GM12878 (cell line): ENCODE results near the gene CBARP. TPM values are rescaled to one million over a fixed set of nuclear protein-coding genes. Genes with fewer than 3 reads are reported as not detected.

Experiments used
- ATAC-seq: fragments of 200-7000 bp; cut with Tn5 transposase; 3 replicates; pipeline ENCODE4 v1.9.1; 2020; ENCODE audit warnings: mild to moderate bottlenecking, moderate library complexity
- BruUV-seq: library from RNA; stranded (reverse); fragments of 400-500 nt; replicated peaks from 2 replicates; lab custom pipeline; 2021; lab: Mats Ljungman, UMichigan
- CTCF ChIA-PET: fragments of 300-600 bp; sonication (Branson Sonifier 250); formaldehyde crosslinking; extraction: SDS; loops from one replicate; lab custom pipeline; 2021; ENCODE audit warnings: inconsistent platforms; lab: Yijun Ruan, JAX
- POLR2A ChIA-PET: fragments of 350-600 bp; formaldehyde crosslinking; extraction: SDS; loops from one replicate; lab custom pipeline; 2021; ENCODE audit warnings: inconsistent platforms; lab: Charles Lee
- RAD21 ChIA-PET: fragments of 300-600 bp; sonication (Branson Sonifier 250); formaldehyde crosslinking; loops from one replicate; lab custom pipeline; 2023; ENCODE audit warnings: antibody characterized with exemption; ENCODE audit not compliant: unreplicated experiment; lab: Charles Lee
- SMC1A ChIA-PET: fragments of 300-600 bp; sonication (Branson Sonifier 250); formaldehyde crosslinking; loops from one replicate; lab custom pipeline; 2023; ENCODE audit not compliant: unreplicated experiment, uncharacterized antibody; lab: Charles Lee
- DNase-seq: peaks from one replicate; pipeline ENCODE4 v3.0.0-alpha.2; 2011; ENCODE audit warnings: low read depth, low spot score
- FAIRE-seq: peaks from 3 replicates; lab custom pipeline; 2011; peaks lifted over from hg19 to GRCh38; lab: Jason Lieb, UNC
- H2AFZ ChIP-seq: 2 replicates; pipeline ENCODE4 v1.6.0; 2011; ENCODE audit warnings: low read depth, low read length, control low read depth; ENCODE audit not compliant: control insufficient read depth
- H3K27ac ChIP-seq: 2 replicates; pipeline ENCODE4 v1.5.1; 2011; ENCODE audit warnings: control low read depth; ENCODE audit not compliant: control insufficient read depth, insufficient read depth
- H3K27me3 ChIP-seq, 2 experiments: replicated peaks in 1 of 2; 2 replicates each; pipeline versions ENCODE4 v1.6.0 to v1.6.1; 2011; ENCODE audit warnings: low read length in 1 of 2; ENCODE audit not compliant: control insufficient read depth in 2 of 2, insufficient read depth in 2 of 2
- H3K36me3 ChIP-seq, 2 experiments: 2 replicates each; pipeline ENCODE4 v1.5.1; 2011; ENCODE audit warnings: low read length in 1 of 2; ENCODE audit not compliant: control insufficient read depth in 2 of 2, insufficient read depth in 2 of 2
- H3K4me1 ChIP-seq: 2 replicates; pipeline ENCODE4 v1.6.1; 2011; ENCODE audit warnings: mild to moderate bottlenecking, low read length, moderate library complexity, mixed read lengths; ENCODE audit not compliant: control insufficient read depth, insufficient read depth
- H3K4me2 ChIP-seq: 2 replicates; pipeline ENCODE4 v1.6.0; 2011; ENCODE audit warnings: control low read depth; ENCODE audit not compliant: control insufficient read depth, insufficient read depth
- H3K4me3 ChIP-seq: fragments of 200-600 bp; sonication (generic); 2 replicates; pipeline ENCODE4 v1.5.1; 2016
- H3K79me2 ChIP-seq: 2 replicates; pipeline ENCODE4 v1.6.0; 2011; ENCODE audit warnings: low read length; ENCODE audit not compliant: control insufficient read depth, insufficient read depth
- H3K9ac ChIP-seq: 2 replicates; pipeline ENCODE4 v1.8.0; 2011; ENCODE audit warnings: low read length, control low read depth, mixed read lengths; ENCODE audit not compliant: control insufficient read depth, insufficient read depth
- H3K9me3 ChIP-seq: replicated peaks from 3 replicates; pipeline ENCODE4 v1.5.1; 2011; ENCODE audit warnings: mild to moderate bottlenecking, low read length; ENCODE audit not compliant: control insufficient read depth, insufficient read depth
- H4K20me1 ChIP-seq: 2 replicates; pipeline ENCODE4 v1.6.0; 2011; ENCODE audit not compliant: control insufficient read depth, insufficient read depth
- BCL11A ChIP-seq: IDR thresholded peaks from 2 replicates; pipeline ENCODE4 v1.6.1; 2011; ENCODE audit warnings: low read depth, low read length
- BMI1 ChIP-seq: fragments of 450-650 bp; IDR thresholded peaks from 2 replicates; pipeline ENCODE4 v1.6.1; 2016; ENCODE audit warnings: mild to moderate bottlenecking, moderate library complexity, borderline replicate concordance
- EGR1 ChIP-seq, 2 experiments: IDR thresholded peaks; 1 replicate in 1 of 2; 2 replicates in 1 of 2; pipeline ENCODE4 v1.6.1; 2011 to 2012; ENCODE audit warnings: low read depth in 2 of 2, low read length in 2 of 2, borderline replicate concordance in 1 of 2, mild to moderate bottlenecking in 1 of 2, moderate library complexity in 1 of 2
- NFXL1 ChIP-seq: fragments of 450-650 bp; IDR thresholded peaks from 2 replicates; pipeline ENCODE4 v1.6.1; 2017; ENCODE audit warnings: antibody characterized with exemption, mild to moderate bottlenecking, borderline replicate concordance
- NRF1 ChIP-seq: conservative IDR thresholded peaks from 2 replicates; pipeline ENCODE4 v1.6.1; 2011; ENCODE audit warnings: mild to moderate bottlenecking, low read depth, low read length, improper control_type of control experiment
- WGBS: methylation state at CpG from one replicate; pipeline ENCODE4 v1.1.6; 2016; ENCODE audit warnings: low lambda C conversion rate; ENCODE audit not compliant: insufficient replicate concordance, insufficient coverage; ENCODE audit errors: missing lambda C conversion rate; 5-methylcytosine and 5-hydroxymethylcytosine counted together
- in situ Hi-C: fragments of 300-500 bp; cut with MboI; formaldehyde crosslinking; loops from 9 replicates; pipeline ENCODE4 v1.14.3; 2018; ENCODE audit warnings: mixed read lengths
- intact Hi-C: fragments of 100-400 bp; cut with micrococcal nuclease; formaldehyde crosslinking; loops from one replicate; pipeline ENCODE4 v1.14.2; 2022; ENCODE audit not compliant: unreplicated experiment
- polyA plus RNA-seq, 11 experiments: library from polyadenylated mRNA; depleted of rRNA in 4 of 11; unstranded in 6 of 11; stranded (reverse) in 5 of 11; fragments of >200 nt; fragmentation: Nextera tagmentation in 4 of 11; fragmentation: Illumina TruSeq in 1 of 11; extraction: Ambion mirVana in 4 of 11; extraction: Trizol in 1 of 11; gene quantifications; 1 replicate in 1 of 11; 2 replicates in 10 of 11; pipeline versions ENCODE4 v1.2.1 to v1.2.3, GENCODE V29; 2011 to 2016; ENCODE audit warnings: inconsistent platforms in 2 of 11, missing spikeins in 2 of 11, low read depth in 1 of 11
- total RNA-seq, 4 experiments: library from RNA; depleted of rRNA in 3 of 4; stranded (reverse); fragments of >200 nt in 3 of 4; fragmentation: Illumina TruSeq in 1 of 4; extraction: Trizol in 1 of 4; gene quantifications; 2 replicates each; pipeline versions ENCODE4 v1.2.1 to v1.2.3, GENCODE V29; 2013 to 2021

CBARP gene
- total and polyA plus RNA-seq, 10 of the 15 experiments (the other 5 are each of a cell fraction or from before 2014, with no cell fraction given), result 0.04 to 0.59 (median 0.18) TPM; not detected in 3

DNA sequence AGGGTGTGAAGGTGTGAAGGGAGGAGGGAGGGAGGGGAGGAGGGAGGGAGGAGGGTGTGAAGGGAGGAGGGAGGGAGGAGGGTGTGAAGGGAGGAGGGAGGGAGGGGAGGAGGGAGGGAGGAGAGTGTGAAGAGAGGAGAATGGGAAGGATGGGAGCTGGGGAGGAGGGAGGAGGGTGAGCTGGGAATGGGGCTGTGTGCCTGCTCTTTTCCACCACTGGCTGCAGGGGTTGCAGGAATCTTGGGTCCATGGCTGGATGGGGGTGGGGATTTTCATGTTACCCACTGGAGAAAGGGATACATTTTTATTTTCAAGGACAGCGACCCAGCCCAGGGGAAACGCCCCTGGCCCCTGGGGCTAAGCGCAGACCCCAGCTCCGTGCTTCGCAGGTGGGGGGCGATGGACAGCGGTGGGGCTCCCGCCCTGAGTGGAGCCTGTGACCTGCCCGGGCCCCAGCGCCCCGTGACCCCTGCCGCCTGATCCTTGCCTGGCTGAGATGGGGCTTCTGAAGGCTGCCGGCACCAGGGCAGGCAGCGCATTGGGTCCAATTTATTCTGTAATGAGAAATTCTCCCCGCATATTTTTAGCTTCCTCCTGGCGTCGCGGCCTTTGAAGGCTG is 44.9 kb upstream of the CBARP start:
- no peak overlapping the region for H3K27ac ChIP-seq
- no peak for FAIRE-seq
- SMC1A ChIA-PET, result no interaction called here

DNA sequence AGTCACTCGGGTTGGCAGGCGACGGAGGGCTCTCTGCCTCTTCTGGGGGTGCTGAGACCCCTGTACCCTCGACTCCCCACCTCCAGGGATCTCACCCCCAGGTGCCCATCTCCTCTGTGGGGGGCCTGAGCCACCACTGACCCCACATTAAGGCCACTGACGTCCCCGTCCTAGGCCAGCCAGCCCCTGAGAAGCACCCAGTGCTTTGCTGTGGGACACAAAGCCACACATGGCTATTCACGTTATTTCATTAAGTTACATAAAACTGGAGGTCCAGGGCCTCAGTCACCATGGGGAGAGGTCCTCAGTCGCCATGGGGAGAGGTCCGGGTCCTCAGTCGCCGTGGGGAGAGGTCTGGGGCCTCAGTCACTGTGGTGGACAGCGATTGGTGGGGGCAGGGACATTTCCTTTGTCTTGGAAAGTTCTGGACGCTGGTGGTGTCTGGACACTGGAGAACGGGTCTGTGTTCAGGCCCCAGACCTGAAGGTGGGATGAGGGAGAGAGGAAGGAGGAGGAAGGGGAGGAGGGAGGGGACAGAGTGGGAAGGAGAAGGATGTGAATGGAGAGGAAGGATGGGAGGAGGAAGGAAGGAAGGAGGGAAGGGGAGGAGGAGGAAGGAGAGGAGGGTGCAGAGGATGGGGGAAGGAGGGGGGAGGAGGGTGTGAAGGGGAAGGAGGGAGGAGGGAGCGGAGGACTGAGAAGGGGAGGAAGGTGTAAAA is 43.9 kb upstream of the CBARP start:
- peaks cover 7 to 18% of the 10 kb centered on the region in 2 experiments for H3K36me3 ChIP-seq
- SMC1A ChIA-PET, result no interaction called here
- no peak overlapping the region for H3K9ac ChIP-seq
- no peak overlapping the region for H3K27ac ChIP-seq
- DNase-seq, result no peak
- CTCF ChIA-PET, result no interaction called here
- 0 out of 2 replicates have a peak, but pooled peaks have one; percentile 46 for TF ChIP-seq NFXL1
- TF ChIP-seq NRF1, result no peak
- POLR2A ChIA-PET, result no interaction called here
- in situ Hi-C loops, result no loop called here
- H3K79me2 ChIP-seq, result peaks cover 5% of the 10 kb centered on the region
- no peak overlapping the region for H3K4me3 ChIP-seq
- no peak overlapping the region for H2AFZ ChIP-seq
- intact Hi-C loops, result no loop called here
- peaks cover 5% of the 10 kb centered on the region for H3K4me1 ChIP-seq
- 66% methylated on average over 14 of the region's 15 CpGs for WGBS
- BruUV-seq, result no TSS peak
- H4K20me1 ChIP-seq, result no peaks in the 10 kb centered on the region; the same call in 1 of the 2 replicates
- no peaks in the 10 kb centered on the region for H3K9me3 ChIP-seq
- no peak for FAIRE-seq
- RAD21 ChIA-PET, result no interaction called here
- peaks cover 4 to 6% of the 10 kb centered on the region in 2 experiments; a peak in 3 of 4 replicates for H3K27me3 ChIP-seq
- no peak overlapping the region for H3K4me2 ChIP-seq
- no peak for ATAC-seq

More for the DNA sequence above, 44.9 kb upstream of the CBARP start:
- Histone ChIP-seq H3K36me3 (peaks cover 7 to 14% of the 10 kb centered on the region in 2 experiments), H3K27me3 (peaks cover 7 to 8% of the 10 kb centered on the region in 2 experiments; a peak in 3 of 4 replicates), H3K4me1 (no peaks in the 10 kb centered on the region), H3K79me2 (no peaks in the 10 kb centered on the region), H2AFZ (no peak overlapping the region)
- ATAC-seq (no peak), DNase-seq (no peak)
- in situ Hi-C loops, result no loop called here
- no peak for TF ChIP-seq BCL11A
- no peak for TF ChIP-seq EGR1 (IDR thresholded peaks at IDR 0.05; ENCODE audit: borderline replicate concordance in 1 of 2, low read depth in 2 of 2, low read length in 2 of 2)
- TF ChIP-seq NFXL1, result 0 out of 2 replicates have a peak, but pooled peaks have one; percentile 63
- TF ChIP-seq BMI1, result no peak
- TF ChIP-seq, all 136 proteins: peak for 1
- H3K9me3 ChIP-seq, result no peaks in the 10 kb centered on the region
- no TSS peak for BruUV-seq
- intact Hi-C loops, result no loop called here
- H3K9ac ChIP-seq, result no peak overlapping the region
- 82% methylated on average over 18 of the region's 18 CpGs for WGBS
- no peaks in the 10 kb centered on the region; the same call in 1 of the 2 replicates for H4K20me1 ChIP-seq
- no peak overlapping the region for H3K4me2 ChIP-seq
- ChIA-PET POLR2A (no interaction called here), RAD21 (no interaction called here), CTCF (no interaction called here)
- no peak overlapping the region for H3K4me3 ChIP-seq
